DMS114 treated with DMSO at 0.1 percent for 48 hours (cell line): Measurements from ENCODE around the gene OBP2B.
"Not testable (repeated sequence)": the region's sequence is repeated elsewhere in the genome, so short reads cannot be mapped to it uniquely, and the experiment has no call there.

Source experiments
- DNase-seq: peaks from one replicate; lab custom pipeline; 2025; ENCODE audit not compliant: unreplicated experiment; lab: John Stamatoyannopoulos, UW

OBP2B gene

GRCh38 chr9:133223159-133223756 is 14.2 kb upstream of the OBP2B start:
- DNase-seq = not testable (repeated sequence)

GRCh38 chr9:133221994-133222393 is 12.9 kb upstream of the OBP2B start:
- not testable (repeated sequence) for DNase-seq

GRCh38 chr9:133221177-133221809 is 12.2 kb upstream of the OBP2B start:
- DNase-seq = no peak

- DNase-seq = not testable (repeated sequence)
These were observed 9.3 kb upstream of the OBP2B start for GRCh38 chr9:133218049-133218975.

GRCh38 chr9:133217333-133217988 is 8.4 kb upstream of the OBP2B start:
- not testable (repeated sequence) for DNase-seq

- DNase-seq = not testable (repeated sequence)
These were observed 5.2 kb upstream of the OBP2B start for GRCh38 chr9:133214276-133214675.

- DNase-seq = no peak
These were observed 1.6 kb upstream of the OBP2B start for GRCh38 chr9:133210609-133211008.

GRCh38 chr9:133210202-133210532 is 1.1 kb upstream of the OBP2B start:
- DNase-seq = no peak

- not testable (repeated sequence) for DNase-seq
These were observed 514 bp upstream of the OBP2B start for GRCh38 chr9:133209327-133210201.

- not testable (repeated sequence) for DNase-seq
These were observed 725 bp downstream of the OBP2B start for GRCh38 chr9:133208171-133208879.

GRCh38 chr9:133207540-133208170 is 1.4 kb downstream of the OBP2B start:
- no peak for DNase-seq

- no peak for DNase-seq
These were observed 2.0 kb downstream of the OBP2B start for GRCh38 chr9:133207021-133207531.

- DNase-seq = no peak
These were observed 2.8 kb downstream of the OBP2B start for GRCh38 chr9:133205996-133206931.

- DNase-seq = not testable (repeated sequence)
These were observed 3.6 kb downstream of the OBP2B start for GRCh38 chr9:133205481-133205887.

- no peak for DNase-seq
These were observed 4.1 kb downstream of the OBP2B start for GRCh38 chr9:133204993-133205336.

- no peak for DNase-seq
These were observed 4.6 kb downstream of the OBP2B start for GRCh38 chr9:133204335-133204992.

- no peak for DNase-seq
These were observed 5.5 kb downstream of the OBP2B start for GRCh38 chr9:133203506-133204075.
